Muscle layer of colon (tissue), 2 donors: ENCODE results near the gene TJAP1.
"Not testable (repeated sequence)": the region's sequence is repeated elsewhere in the genome, so short reads cannot be mapped to it uniquely, and the experiment has no call there.

ENCODE experiments used
- H3K27ac ChIP-seq: one replicate; pipeline ENCODE4 v1.7.0; 2013; ENCODE audit warnings: low read depth, mild to moderate bottlenecking, low read length, moderate library complexity
- H3K27me3 ChIP-seq, 2 donors: one replicate each; pipeline ENCODE4 v1.7.0; 2013; ENCODE audit warnings: low read length in 2 of 2, mild to moderate bottlenecking in 2 of 2; ENCODE audit not compliant: insufficient read depth in 2 of 2, control insufficient read depth in 1 of 2
- H3K36me3 ChIP-seq: one replicate; pipeline ENCODE4 v1.7.0; 2013; ENCODE audit warnings: mild to moderate bottlenecking, low read length; ENCODE audit not compliant: insufficient read depth
- H3K4me1 ChIP-seq: one replicate; pipeline ENCODE4 v1.7.0; 2013; ENCODE audit warnings: mild to moderate bottlenecking, low read length; ENCODE audit not compliant: insufficient read depth
- H3K4me3 ChIP-seq, 2 donors: one replicate each; pipeline ENCODE4 v1.7.0; 2013; ENCODE audit warnings: low read length in 2 of 2, low read depth in 1 of 2, mild to moderate bottlenecking in 1 of 2, moderate library complexity in 1 of 2
- H3K9ac ChIP-seq: one replicate; pipeline ENCODE4 v1.7.0; 2013; ENCODE audit warnings: low read length
- H3K9me3 ChIP-seq: one replicate; pipeline ENCODE4 v1.7.0; 2013; ENCODE audit warnings: mild to moderate bottlenecking, low read length
- donor health status: abdominal sarcoma.
- donor health status: Adenocarcinoma of cecum.

The TJAP1 gene

GRCh38 chr6:43496370-43497128 lies 19.2 kb downstream of the TJAP1 start:
- Histone ChIP-seq H3K27me3 (no peaks in the 10 kb centered on the region), H3K9me3 (no peaks in the 10 kb centered on the region), H3K4me3 (no peak overlapping the region), H3K4me1 (peaks cover 39% of the 10 kb centered on the region), H3K36me3 (peaks cover 44% of the 10 kb centered on the region), H3K27ac (no peak overlapping the region), H3K9ac (no peak overlapping the region)

GRCh38 chr6:43497129-43497396 lies 19.7 kb downstream of the TJAP1 start:
- peaks cover 35% of the 10 kb centered on the region for H3K4me1 ChIP-seq
- H3K9ac ChIP-seq = no peak overlapping the region
- H3K9me3 ChIP-seq = no peaks in the 10 kb centered on the region
- H3K27me3 ChIP-seq = no peaks in the 10 kb centered on the region
- H3K27ac ChIP-seq = no peak overlapping the region
- peaks cover 48% of the 10 kb centered on the region for H3K36me3 ChIP-seq
- H3K4me3 ChIP-seq = no peak overlapping the region

- no peaks in the 10 kb centered on the region for H3K27me3 ChIP-seq
- H3K4me1 ChIP-seq = peaks cover 28% of the 10 kb centered on the region
- peaks cover 55% of the 10 kb centered on the region for H3K36me3 ChIP-seq
- no peak overlapping the region for H3K27ac ChIP-seq
- H3K4me3 ChIP-seq = no peak overlapping the region
- H3K9me3 ChIP-seq = no peaks in the 10 kb centered on the region
- no peak overlapping the region for H3K9ac ChIP-seq
Observed at GRCh38 chr6:43497689-43498088, 20.3 kb downstream of the TJAP1 start.

GRCh38 chr6:43498291-43498690 lies 20.9 kb downstream of the TJAP1 start:
- not testable (repeated sequence) for H3K9me3 ChIP-seq, H3K27me3 ChIP-seq, H3K27ac ChIP-seq, H3K4me3 ChIP-seq, H3K9ac ChIP-seq
- Histone ChIP-seq H3K36me3 (peaks cover 58% of the 10 kb centered on the region), H3K4me1 (peaks cover 22% of the 10 kb centered on the region)

GRCh38 chr6:43499028-43499815 lies 21.9 kb downstream of the TJAP1 start:
- no peaks in the 10 kb centered on the region for H3K27me3 ChIP-seq
- H3K9ac ChIP-seq = no peak overlapping the region
- no peaks in the 10 kb centered on the region for H3K9me3 ChIP-seq
- H3K4me1 ChIP-seq = peaks cover 21% of the 10 kb centered on the region
- peaks cover 63% of the 10 kb centered on the region for H3K36me3 ChIP-seq
- H3K27ac ChIP-seq = no peak overlapping the region
- no peak overlapping the region for H3K4me3 ChIP-seq

GRCh38 chr6:43500921-43501320 lies 23.6 kb downstream of the TJAP1 start:
- peaks cover 77% of the 10 kb centered on the region for H3K36me3 ChIP-seq
- no peak overlapping the region for H3K4me3 ChIP-seq
- H3K9me3 ChIP-seq = no peaks in the 10 kb centered on the region
- H3K27me3 ChIP-seq = no peaks in the 10 kb centered on the region
- H3K27ac ChIP-seq = no peak overlapping the region
- H3K4me1 ChIP-seq = peaks cover 13% of the 10 kb centered on the region
- H3K9ac ChIP-seq = no peak overlapping the region

GRCh38 chr6:43502666-43503065 lies 25.3 kb downstream of the TJAP1 start:
- Histone ChIP-seq H3K4me1 (peaks cover 8% of the 10 kb centered on the region), H3K27me3 (no peaks in the 10 kb centered on the region), H3K9ac (no peak overlapping the region), H3K36me3 (peaks cover 76% of the 10 kb centered on the region), H3K9me3 (no peaks in the 10 kb centered on the region), H3K4me3 (no peak overlapping the region), H3K27ac (no peak overlapping the region)

GRCh38 chr6:43503443-43503842 lies 26.1 kb downstream of the TJAP1 start:
- Histone ChIP-seq H3K36me3 (peaks cover 69% of the 10 kb centered on the region), H3K27ac (no peak overlapping the region), H3K9me3 (no peaks in the 10 kb centered on the region), H3K27me3 (peaks cover 0 to 6% of the 10 kb centered on the region in 2 donors), H3K9ac (no peak overlapping the region), H3K4me3 (no peak overlapping the region), H3K4me1 (peaks cover 8% of the 10 kb centered on the region)

- no peak overlapping the region for H3K9ac ChIP-seq
- H3K4me1 ChIP-seq = peaks cover 15% of the 10 kb centered on the region
- peaks cover 0 to 13% of the 10 kb centered on the region in 2 donors for H3K27me3 ChIP-seq
- H3K4me3 ChIP-seq = no peak overlapping the region
- H3K27ac ChIP-seq = no peak overlapping the region
- no peaks in the 10 kb centered on the region for H3K9me3 ChIP-seq
- H3K36me3 ChIP-seq = peaks cover 54% of the 10 kb centered on the region
Observed at GRCh38 chr6:43504756-43505593, 27.6 kb downstream of the TJAP1 start.

- H3K4me1 ChIP-seq = peaks cover 17% of the 10 kb centered on the region
- peaks cover 0 to 13% of the 10 kb centered on the region in 2 donors for H3K27me3 ChIP-seq
- no peak overlapping the region for H3K4me3 ChIP-seq
- no peaks in the 10 kb centered on the region for H3K9me3 ChIP-seq
- H3K27ac ChIP-seq = no peak overlapping the region
- H3K9ac ChIP-seq = no peak overlapping the region
- peaks cover 46% of the 10 kb centered on the region for H3K36me3 ChIP-seq
Observed at GRCh38 chr6:43505718-43506117, 28.3 kb downstream of the TJAP1 start.

GRCh38 chr6:43506171-43506570 lies 28.8 kb downstream of the TJAP1 start:
- Histone ChIP-seq H3K4me1 (peaks cover 19% of the 10 kb centered on the region), H3K36me3 (peaks cover 42% of the 10 kb centered on the region), H3K27ac (no peak overlapping the region), H3K9ac (no peak overlapping the region), H3K27me3 (peaks cover 0 to 13% of the 10 kb centered on the region in 2 donors), H3K4me3 (no peak overlapping the region), H3K9me3 (no peaks in the 10 kb centered on the region)
